AG10803 (cell line): ENCODE results near the gene KCNQ1OT1.

Source experiments
- DNase-seq: peaks from one replicate; pipeline ENCODE4 v3.0.0; 2010; ENCODE audit warnings: low read depth
- H3K4me3 ChIP-seq: 2 replicates; pipeline ENCODE4 v1.5.1; 2011; ENCODE audit warnings: mild to moderate bottlenecking, low read length, control low read depth
- TF ChIP-seq, protein P1 (sequence below): conservative IDR thresholded peaks from 2 replicates; pipeline ENCODE4 v1.5.1; 2011; ENCODE audit warnings: mild to moderate bottlenecking, low read length, control low read depth, inconsistent platforms

Gene KCNQ1OT1

DNA sequence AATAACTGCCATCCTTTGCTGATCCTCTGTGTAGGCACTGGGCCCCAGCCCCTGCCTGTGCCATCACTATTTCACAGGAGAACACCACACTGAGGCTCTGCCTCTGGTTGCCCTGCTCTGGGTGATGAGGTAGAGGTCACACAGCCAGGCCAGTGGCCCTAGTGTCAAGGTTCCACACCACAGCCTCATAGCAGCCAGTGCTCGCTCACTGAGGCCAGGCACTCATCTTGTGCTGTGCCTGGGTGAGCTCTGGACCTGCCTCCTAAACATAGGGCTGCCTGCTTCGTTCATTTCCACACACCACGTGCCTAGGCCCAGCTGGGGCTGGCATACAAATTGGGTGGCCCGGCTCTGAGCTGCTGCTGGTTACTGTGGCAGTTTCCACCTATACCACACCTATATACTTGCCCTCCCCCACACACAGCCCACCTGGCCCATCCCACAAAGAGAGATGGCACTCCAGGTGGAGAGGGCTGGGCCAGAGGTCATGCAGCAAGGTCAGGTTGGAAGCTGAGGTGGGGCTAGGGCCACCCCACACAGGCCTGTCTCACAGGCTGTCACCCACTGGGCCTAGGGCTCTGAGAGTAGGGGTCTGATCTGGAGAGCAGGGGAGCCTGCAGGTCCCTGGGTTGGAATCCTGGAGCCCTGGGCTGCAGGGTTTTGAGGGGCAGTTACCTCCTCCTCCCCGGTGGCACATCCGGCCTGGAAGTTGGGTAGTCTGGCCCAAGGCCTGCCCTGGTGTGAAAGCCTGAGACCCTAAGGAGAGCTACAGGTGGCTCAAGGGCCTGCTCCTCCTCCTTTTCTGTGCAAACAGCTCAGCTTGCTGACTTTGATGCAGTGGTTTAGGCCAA is 11.2 kb downstream of the KCNQ1OT1 start:
- no peak overlapping the region for H3K4me3 ChIP-seq
- TF ChIP-seq, protein P1, sequence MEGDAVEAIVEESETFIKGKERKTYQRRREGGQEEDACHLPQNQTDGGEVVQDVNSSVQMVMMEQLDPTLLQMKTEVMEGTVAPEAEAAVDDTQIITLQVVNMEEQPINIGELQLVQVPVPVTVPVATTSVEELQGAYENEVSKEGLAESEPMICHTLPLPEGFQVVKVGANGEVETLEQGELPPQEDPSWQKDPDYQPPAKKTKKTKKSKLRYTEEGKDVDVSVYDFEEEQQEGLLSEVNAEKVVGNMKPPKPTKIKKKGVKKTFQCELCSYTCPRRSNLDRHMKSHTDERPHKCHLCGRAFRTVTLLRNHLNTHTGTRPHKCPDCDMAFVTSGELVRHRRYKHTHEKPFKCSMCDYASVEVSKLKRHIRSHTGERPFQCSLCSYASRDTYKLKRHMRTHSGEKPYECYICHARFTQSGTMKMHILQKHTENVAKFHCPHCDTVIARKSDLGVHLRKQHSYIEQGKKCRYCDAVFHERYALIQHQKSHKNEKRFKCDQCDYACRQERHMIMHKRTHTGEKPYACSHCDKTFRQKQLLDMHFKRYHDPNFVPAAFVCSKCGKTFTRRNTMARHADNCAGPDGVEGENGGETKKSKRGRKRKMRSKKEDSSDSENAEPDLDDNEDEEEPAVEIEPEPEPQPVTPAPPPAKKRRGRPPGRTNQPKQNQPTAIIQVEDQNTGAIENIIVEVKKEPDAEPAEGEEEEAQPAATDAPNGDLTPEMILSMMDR: no peak
- DNase-seq: no peak

GRCh38 chr11:2687782-2688191 is 12.0 kb downstream of the KCNQ1OT1 start:
- no peak overlapping the region for H3K4me3 ChIP-seq
- TF ChIP-seq, protein P1: no peak
- DNase-seq: no peak

DNA sequence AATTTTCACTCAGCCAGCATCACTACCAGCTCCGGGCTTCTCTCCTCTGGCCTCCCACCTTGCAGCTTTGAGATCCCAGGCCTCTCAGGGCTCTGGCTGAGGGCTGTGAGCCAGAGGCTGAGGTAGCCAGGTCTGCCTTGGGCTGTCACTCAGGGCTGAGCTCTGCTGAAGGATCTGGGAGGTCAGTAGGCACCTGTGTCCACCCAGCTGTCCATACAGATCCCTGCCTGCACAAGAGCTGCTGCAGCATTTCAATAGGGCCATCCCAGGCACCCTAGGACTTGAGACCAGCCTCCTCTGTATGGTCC is 12.6 kb downstream of the KCNQ1OT1 start:
- TF ChIP-seq, protein P1: no peak
- DNase-seq: no peak
- no peak overlapping the region for H3K4me3 ChIP-seq

DNA sequence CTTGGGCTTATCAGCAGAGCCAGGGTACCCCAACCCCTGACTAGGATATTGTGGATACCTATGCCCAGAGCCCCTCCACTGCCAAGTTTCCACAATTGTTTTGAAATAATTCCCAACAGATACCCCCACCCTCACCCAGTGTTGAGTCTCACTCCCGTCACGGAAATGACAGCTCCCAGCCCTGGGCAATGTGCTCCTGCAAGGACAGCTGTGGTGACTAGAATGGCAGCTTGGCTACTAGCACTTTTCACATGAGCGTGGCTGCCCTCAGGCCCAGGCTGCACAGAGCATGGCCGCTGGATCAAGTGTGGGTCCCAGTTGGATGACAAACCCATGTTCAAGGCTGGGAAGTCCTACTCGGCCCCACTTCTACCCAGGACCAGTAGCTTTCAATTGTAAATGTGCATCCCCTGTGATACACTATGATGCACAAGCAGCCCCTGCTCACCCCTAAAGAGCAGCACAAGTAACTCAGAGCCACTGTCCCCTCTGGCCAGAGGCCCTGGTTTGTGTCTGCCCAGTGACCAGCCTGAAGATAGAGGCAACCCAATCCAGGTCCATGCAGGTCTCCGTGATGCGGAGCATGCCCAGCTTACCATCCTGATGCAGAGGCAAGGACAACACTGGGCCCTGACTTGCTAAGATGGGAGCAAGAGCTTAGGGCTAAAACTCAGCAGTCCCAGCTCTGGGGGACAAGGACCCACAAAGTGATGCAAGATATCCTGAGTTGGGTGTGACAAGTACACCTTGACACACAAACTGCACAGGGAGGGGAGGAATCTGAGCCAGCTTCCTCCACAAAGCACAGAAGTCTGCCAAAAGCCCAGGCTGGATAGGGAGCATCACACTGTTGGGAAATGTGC is 13.2 kb downstream of the KCNQ1OT1 start:
- no peak for DNase-seq
- H3K4me3 ChIP-seq: no peak overlapping the region
- TF ChIP-seq, protein P1: no peak

DNA sequence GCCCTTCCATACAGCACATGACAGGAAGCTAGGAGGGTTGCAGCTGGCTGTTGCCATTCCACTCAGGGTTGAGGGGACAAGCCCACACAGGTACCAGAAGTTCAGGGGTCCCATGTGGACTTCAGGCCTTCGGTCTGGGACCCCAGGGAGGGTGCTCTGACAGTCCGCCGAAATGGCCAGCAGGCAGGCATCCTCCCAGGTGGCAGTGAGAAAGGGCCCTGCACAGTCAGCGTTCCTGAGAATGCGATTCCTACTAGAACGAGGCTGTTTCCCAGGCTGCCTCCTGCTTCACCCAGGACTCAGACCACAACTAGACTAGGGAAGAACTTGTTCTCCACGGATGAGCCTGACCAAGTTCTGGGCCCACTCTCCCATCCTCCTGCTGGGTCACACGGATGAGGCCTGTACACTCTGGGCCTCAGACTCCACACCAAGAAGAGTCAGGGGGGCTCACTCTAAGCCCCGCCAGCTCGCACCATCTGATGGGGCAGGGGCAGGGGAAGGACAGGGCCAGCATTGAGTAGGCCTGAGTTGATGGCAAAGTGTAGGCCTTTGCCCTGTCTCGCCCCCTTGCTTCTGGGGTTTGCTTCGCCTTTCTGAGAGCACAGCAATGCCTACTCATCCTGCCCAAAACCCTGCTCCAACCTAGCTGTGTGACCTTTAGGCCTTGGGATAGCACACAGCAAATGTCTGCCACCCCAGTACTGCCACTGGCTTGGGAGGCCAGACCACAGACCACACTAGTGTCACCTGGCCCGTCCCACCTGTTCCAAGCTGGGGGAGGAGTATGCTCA is 14.0 kb downstream of the KCNQ1OT1 start:
- DNase-seq: no peak
- H3K4me3 ChIP-seq: no peak overlapping the region
- TF ChIP-seq, protein P1: no peak

DNA sequence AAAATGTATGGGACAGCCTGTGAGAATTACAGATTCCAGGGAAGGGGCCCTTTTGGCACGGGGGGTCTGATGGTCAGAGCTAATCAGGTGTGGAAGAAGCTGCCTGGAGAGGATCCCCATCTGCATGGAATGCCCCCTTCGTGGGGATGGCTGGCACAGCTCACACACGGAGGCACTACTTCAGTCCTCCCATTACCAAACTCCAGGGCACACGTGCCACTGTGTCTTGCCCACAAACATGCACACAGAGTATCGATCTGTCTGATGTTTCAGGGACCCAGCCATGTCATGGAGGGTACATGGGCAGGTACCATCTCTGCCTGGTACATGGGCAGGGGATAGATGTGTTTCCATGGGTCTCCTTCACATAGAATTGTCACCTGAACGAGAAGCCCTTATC is 14.7 kb downstream of the KCNQ1OT1 start:
- TF ChIP-seq, protein P1: no peak
- DNase-seq: no peak
- H3K4me3 ChIP-seq: no peak overlapping the region
